HepG2 (cell line): ENCODE results near the gene SDC1. TPM values are rescaled to one million over a fixed set of nuclear protein-coding genes. Genes with fewer than 3 reads are reported as not detected.

Experiments
- ATAC-seq: fragments of 200-7000 bp; cut with Tn5 transposase; 3 replicates; pipeline ENCODE4 v1.9.1; 2020; ENCODE audit warnings: mild to moderate bottlenecking, moderate library complexity
- BruUV-seq: library from RNA; stranded (reverse); fragments of 400-500 nt; replicated peaks from 2 replicates; lab custom pipeline; 2021; lab: Mats Ljungman, UMichigan
- CTCF ChIA-PET: fragments of 300-600 bp; formaldehyde crosslinking; extraction: SDS; loops from one replicate; lab custom pipeline; 2021; ENCODE audit warnings: low total read pairs, inconsistent platforms, low intra/inter-chr PET ratio; lab: Yijun Ruan, JAX
- POLR2A ChIA-PET: fragments of 350-600 bp; sonication (Branson Sonifier 250); formaldehyde crosslinking; loops from one replicate; lab custom pipeline; 2020; ENCODE audit warnings: antibody characterized with exemption, inconsistent platforms; lab: Yijun Ruan, JAX
- DNase-seq: peaks from one replicate; pipeline ENCODE4 v3.0.0-alpha.2; 2015; ENCODE audit warnings: low spot score
- FAIRE-seq: peaks from 3 replicates; lab custom pipeline; 2011; peaks lifted over from hg19 to GRCh38; lab: Jason Lieb, UNC
- H2AFZ ChIP-seq: one replicate; pipeline ENCODE4 v1.6.1; 2011; ENCODE audit warnings: low read length, inconsistent platforms
- H3K27ac ChIP-seq: fragments of 300-600 bp; 3 replicates; pipeline ENCODE4 v1.8.0; 2011; ENCODE audit warnings: mixed run types, mild to moderate bottlenecking, mixed read lengths, low read length, inconsistent platforms; ENCODE audit not compliant: insufficient read depth; ENCODE audit errors: extremely low read length
- H3K27me3 ChIP-seq, 2 experiments: fragments of 200-600 bp in 1 of 2; 2 replicates in 1 of 2; 3 replicates in 1 of 2; pipeline versions ENCODE4 v1.6.0 to v1.8.0; 2011; ENCODE audit warnings: low read length in 2 of 2, mild to moderate bottlenecking in 2 of 2, moderate library complexity in 2 of 2, inconsistent platforms in 1 of 2; ENCODE audit not compliant: insufficient read depth in 2 of 2, control insufficient read depth in 1 of 2
- H3K36me3 ChIP-seq, 2 experiments: fragments of 200-600 bp in 1 of 2; replicated peaks in 1 of 2; 2 replicates in 1 of 2; 3 replicates in 1 of 2; pipeline versions ENCODE4 v1.5.1 to v1.8.0; 2011; ENCODE audit warnings: low read length in 2 of 2, inconsistent platforms in 1 of 2; ENCODE audit not compliant: insufficient read depth in 2 of 2, control insufficient read depth in 1 of 2
- H3K4me1 ChIP-seq: 2 replicates; pipeline ENCODE4 v1.5.1; 2012; ENCODE audit warnings: low read length, inconsistent platforms; ENCODE audit not compliant: insufficient read depth
- H3K4me2 ChIP-seq: 2 replicates; pipeline ENCODE4 v1.6.0; 2011; ENCODE audit warnings: low read depth, low read length, inconsistent platforms
- H3K4me3 ChIP-seq, 3 experiments: fragments of 200-600 bp in 1 of 3; sonication (generic), shearing (Covaris generic) in 1 of 3; replicated peaks in 1 of 3; 2 replicates each; pipeline ENCODE4 v1.5.1; 2011 to 2016; ENCODE audit warnings: low read length in 3 of 3, inconsistent platforms in 2 of 3, low read depth in 2 of 3, mild to moderate bottlenecking in 2 of 3, control low read depth in 1 of 3, mixed read lengths in 1 of 3; ENCODE audit not compliant: insufficient read depth in 1 of 3
- H3K79me2 ChIP-seq: one replicate; pipeline ENCODE4 v1.6.1; 2011; ENCODE audit warnings: low read length, inconsistent platforms; ENCODE audit not compliant: insufficient read depth
- H3K9ac ChIP-seq: 2 replicates; pipeline ENCODE4 v1.6.0; 2011; ENCODE audit warnings: mild to moderate bottlenecking, low read depth, low read length, inconsistent platforms; ENCODE audit not compliant: insufficient read depth
- H3K9me3 ChIP-seq: 2 replicates; pipeline ENCODE4 v1.5.1; 2012; ENCODE audit warnings: mild to moderate bottlenecking, low read length
- H4K20me1 ChIP-seq: 2 replicates; pipeline ENCODE4 v1.6.0; 2011; ENCODE audit warnings: inconsistent platforms, mild to moderate bottlenecking, low read length, moderate library complexity; ENCODE audit not compliant: insufficient read depth
- ARHGAP35 ChIP-seq: sonication (generic); formaldehyde crosslinking; IDR thresholded peaks from 2 replicates; pipeline ENCODE4 v1.9.0; 2022; ENCODE audit warnings: mild to moderate bottlenecking, inconsistent platforms, moderate library complexity, missing genetic modification reagents, borderline replicate concordance
- LBX2 ChIP-seq: sonication (generic); formaldehyde crosslinking; IDR thresholded peaks from 2 replicates; pipeline ENCODE4 v1.5.0; 2020; ENCODE audit warnings: missing genetic modification reagents, mild to moderate bottlenecking, borderline replicate concordance
- RORA ChIP-seq: sonication (generic); formaldehyde crosslinking; IDR thresholded peaks from 2 replicates; pipeline ENCODE4 v1.5.0; 2020; ENCODE audit warnings: mild to moderate bottlenecking, missing genetic modification reagents, moderate library complexity
- TARDBP ChIP-seq: sonication (generic); formaldehyde crosslinking; IDR thresholded peaks from 2 replicates; pipeline ENCODE4 v1.8.0; 2022; ENCODE audit warnings: mild to moderate bottlenecking, missing genetic modification reagents
- TBP ChIP-seq: sonication (generic); formaldehyde crosslinking; IDR thresholded peaks from 2 replicates; pipeline ENCODE4 v1.5.0; 2020; ENCODE audit warnings: missing genetic modification reagents
- ZNF180 ChIP-seq: sonication (generic); formaldehyde crosslinking; IDR thresholded peaks from 2 replicates; pipeline ENCODE4 v1.4.0; 2020; ENCODE audit warnings: low read depth, missing genetic modification reagents, borderline replicate concordance
- ZNF275 ChIP-seq: sonication (generic); formaldehyde crosslinking; IDR thresholded peaks from 2 replicates; pipeline ENCODE4 v1.8.0; 2022; ENCODE audit warnings: missing genetic modification reagents, mild to moderate bottlenecking, inconsistent platforms, borderline replicate concordance
- WGBS: methylation state at CpG from one replicate; pipeline ENCODE4 v1.1.6; 2017; ENCODE audit warnings: low lambda C conversion rate; 5-methylcytosine and 5-hydroxymethylcytosine counted together
- in situ Hi-C: cut with HindIII; loops from 2 replicates; pipeline ENCODE4 v1.10.0; 2017; ENCODE audit warnings: low pct_unique_long_range_greater_than_20kb; ENCODE audit not compliant: extremely low pct_ligation_motif_present
- intact Hi-C: fragments of 100-400 bp; cut with micrococcal nuclease; formaldehyde crosslinking; loops from one replicate; pipeline ENCODE4 v1.10.0; 2022; ENCODE audit not compliant: unreplicated experiment
- polyA plus RNA-seq, 8 experiments: library from polyadenylated mRNA; depleted of rRNA in 3 of 8; stranded (reverse) in 7 of 8; unstranded in 1 of 8; fragments of >200 nt; fragmentation: Illumina TruSeq in 4 of 8; extraction: Trizol in 4 of 8; gene quantifications; 2 replicates each; pipeline versions ENCODE4 v1.2.1 to v1.2.3, GENCODE V29; 2011 to 2016; ENCODE audit warnings: low read depth in 4 of 8, missing spikeins in 1 of 8, mixed read lengths in 1 of 8; ENCODE audit not compliant: insufficient read depth in 1 of 8
- total RNA-seq, 5 experiments: library from RNA; depleted of rRNA; stranded (reverse); fragments of >200 nt; fragmentation: Illumina TruSeq; extraction: Trizol; gene quantifications; 2 replicates each; pipeline ENCODE4 v1.2.3, GENCODE V29; 2016; ENCODE audit warnings: low read depth in 1 of 5

The SDC1 gene
- total and polyA plus RNA-seq, 2 of the 13 experiments (the other 11 are each of a cell fraction or from before 2014, with no cell fraction given), result 108 to 119 TPM

GRCh38 chr2:20181761-20182160, 43.2 kb downstream of the SDC1 start:
- intact Hi-C loops, result loop anchor here (5.0 kb wide), 1 partner anchor 79 kb away; no protein-coding TSS in a partner anchor
- Histone ChIP-seq H3K79me2 (no peaks in the 10 kb centered on the region), H3K4me3 (no peak overlapping the region), H3K27ac (no peak overlapping the region), H3K9me3 (no peaks in the 10 kb centered on the region), H4K20me1 (no peaks in the 10 kb centered on the region), H3K9ac (no peak overlapping the region), H3K4me2 (no peak overlapping the region), H2AFZ (no peak overlapping the region), H3K27me3 (no peaks in the 10 kb centered on the region), H3K4me1 (peaks cover 93% of the 10 kb centered on the region), H3K36me3 (no peaks in the 10 kb centered on the region)
- in situ Hi-C loops, result no loop called here
- no peak for DNase-seq
- POLR2A ChIA-PET, result interaction anchor here (1.7 to 5.5 kb wide), 2 partner anchors 26 to 43 kb away, joined by 3 to 76 read pairs; partner anchors contain the start of gene SDC1
- BruUV-seq, result no TSS peak
- WGBS, result 89% methylated on average over 7 of the region's 7 CpGs
- no peak for ATAC-seq
- no peak for TF ChIP-seq ZNF180 (CRISPR knock-in tag)
- TF ChIP-seq RORA, result no peak
- TF ChIP-seq ZNF275, result no peak
- no peak for TF ChIP-seq TBP (CRISPR knock-in tag)
- no peak for TF ChIP-seq LBX2
- no peak for TF ChIP-seq ARHGAP35 (CRISPR knock-in tag)
- no peak for TF ChIP-seq TARDBP (CRISPR knock-in tag)
- FAIRE-seq, result no peak
- CTCF ChIA-PET, result no interaction called here
